ENCODE data around the gene PARVA. TPM values are rescaled to one million over a fixed set of nuclear protein-coding genes. Genes with fewer than 3 reads are reported as not detected.

Gene PARVA
- total and polyA plus RNA-seq, 4 donors, result 3.1 to 11.7 (median 11.2) TPM

DNA sequence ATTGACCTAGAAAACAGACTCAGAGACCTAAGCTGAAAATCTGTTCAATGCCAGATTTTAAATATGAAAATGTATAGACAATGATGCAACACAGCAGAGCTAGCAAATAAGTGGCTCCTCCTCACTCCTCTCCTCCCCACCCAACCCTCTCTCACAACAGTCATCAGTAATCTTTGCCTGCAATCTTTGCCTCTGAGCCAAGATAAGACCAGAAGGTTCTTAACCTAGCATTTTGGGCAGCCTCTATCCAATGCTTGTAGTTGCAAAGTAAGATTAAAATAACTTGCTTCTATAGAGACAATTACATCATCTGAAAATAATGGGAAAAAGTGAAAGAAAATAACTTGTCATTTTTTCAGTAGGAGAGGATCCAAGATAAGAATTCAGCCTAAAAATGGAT is 117.3 kb downstream of the PARVA start:
- Histone ChIP-seq H3K36me3 (ENCODE audit: control insufficient read depth in 4 of 4, insufficient read depth in 3 of 4, low read depth in 1 of 4, low read length in 3 of 4) (peaks cover 0 to 13% (median 3%) of the 10 kb centered on the region in 4 donors), H3K27ac (ENCODE audit: low read depth in 1 of 2, low read length in 2 of 2) (no peak overlapping the region), H3K9ac (ENCODE audit: low read depth in 1 of 2, low read length in 2 of 2) (no peak overlapping the region), H3K27me3 (ENCODE audit: control insufficient read depth in 4 of 4, insufficient read depth in 4 of 4, low read length in 3 of 4) (no peaks in the 10 kb centered on the region), H3K4me3 (ENCODE audit: low read depth in 1 of 3, low read length in 3 of 3) (no peak overlapping the region), H3K4me1 (ENCODE audit: control insufficient read depth in 4 of 4, insufficient read depth in 4 of 4, low read length in 3 of 4) (no peaks in the 10 kb centered on the region), H3K9me3 (ENCODE audit: control insufficient read depth in 4 of 4, low read length in 3 of 4) (no peaks in the 10 kb centered on the region)
- no peak for TF ChIP-seq NR2F2 (IDR thresholded peaks at IDR 0.05)
- TF ChIP-seq HNF4G (IDR thresholded peaks at IDR 0.05), result no peak
- TF ChIP-seq FOXA2 (IDR thresholded peaks at IDR 0.05), result no peak
- no peak for TF ChIP-seq HNF4A (conservative IDR thresholded peaks at IDR 0.05)
- TF ChIP-seq, protein P1, sequence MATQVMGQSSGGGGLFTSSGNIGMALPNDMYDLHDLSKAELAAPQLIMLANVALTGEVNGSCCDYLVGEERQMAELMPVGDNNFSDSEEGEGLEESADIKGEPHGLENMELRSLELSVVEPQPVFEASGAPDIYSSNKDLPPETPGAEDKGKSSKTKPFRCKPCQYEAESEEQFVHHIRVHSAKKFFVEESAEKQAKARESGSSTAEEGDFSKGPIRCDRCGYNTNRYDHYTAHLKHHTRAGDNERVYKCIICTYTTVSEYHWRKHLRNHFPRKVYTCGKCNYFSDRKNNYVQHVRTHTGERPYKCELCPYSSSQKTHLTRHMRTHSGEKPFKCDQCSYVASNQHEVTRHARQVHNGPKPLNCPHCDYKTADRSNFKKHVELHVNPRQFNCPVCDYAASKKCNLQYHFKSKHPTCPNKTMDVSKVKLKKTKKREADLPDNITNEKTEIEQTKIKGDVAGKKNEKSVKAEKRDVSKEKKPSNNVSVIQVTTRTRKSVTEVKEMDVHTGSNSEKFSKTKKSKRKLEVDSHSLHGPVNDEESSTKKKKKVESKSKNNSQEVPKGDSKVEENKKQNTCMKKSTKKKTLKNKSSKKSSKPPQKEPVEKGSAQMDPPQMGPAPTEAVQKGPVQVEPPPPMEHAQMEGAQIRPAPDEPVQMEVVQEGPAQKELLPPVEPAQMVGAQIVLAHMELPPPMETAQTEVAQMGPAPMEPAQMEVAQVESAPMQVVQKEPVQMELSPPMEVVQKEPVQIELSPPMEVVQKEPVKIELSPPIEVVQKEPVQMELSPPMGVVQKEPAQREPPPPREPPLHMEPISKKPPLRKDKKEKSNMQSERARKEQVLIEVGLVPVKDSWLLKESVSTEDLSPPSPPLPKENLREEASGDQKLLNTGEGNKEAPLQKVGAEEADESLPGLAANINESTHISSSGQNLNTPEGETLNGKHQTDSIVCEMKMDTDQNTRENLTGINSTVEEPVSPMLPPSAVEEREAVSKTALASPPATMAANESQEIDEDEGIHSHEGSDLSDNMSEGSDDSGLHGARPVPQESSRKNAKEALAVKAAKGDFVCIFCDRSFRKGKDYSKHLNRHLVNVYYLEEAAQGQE (IDR thresholded peaks at IDR 0.05), result no peak
- no peak for TF ChIP-seq SP1 (IDR thresholded peaks at IDR 0.05)
- no peak for TF ChIP-seq FOXA1 (IDR thresholded peaks at IDR 0.05)
- TF ChIP-seq JUND (IDR thresholded peaks at IDR 0.05), result no peak
- TF ChIP-seq, protein P2, sequence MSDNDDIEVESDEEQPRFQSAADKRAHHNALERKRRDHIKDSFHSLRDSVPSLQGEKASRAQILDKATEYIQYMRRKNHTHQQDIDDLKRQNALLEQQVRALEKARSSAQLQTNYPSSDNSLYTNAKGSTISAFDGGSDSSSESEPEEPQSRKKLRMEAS (IDR thresholded peaks at IDR 0.05), result no peak
- TF ChIP-seq, protein P3, sequence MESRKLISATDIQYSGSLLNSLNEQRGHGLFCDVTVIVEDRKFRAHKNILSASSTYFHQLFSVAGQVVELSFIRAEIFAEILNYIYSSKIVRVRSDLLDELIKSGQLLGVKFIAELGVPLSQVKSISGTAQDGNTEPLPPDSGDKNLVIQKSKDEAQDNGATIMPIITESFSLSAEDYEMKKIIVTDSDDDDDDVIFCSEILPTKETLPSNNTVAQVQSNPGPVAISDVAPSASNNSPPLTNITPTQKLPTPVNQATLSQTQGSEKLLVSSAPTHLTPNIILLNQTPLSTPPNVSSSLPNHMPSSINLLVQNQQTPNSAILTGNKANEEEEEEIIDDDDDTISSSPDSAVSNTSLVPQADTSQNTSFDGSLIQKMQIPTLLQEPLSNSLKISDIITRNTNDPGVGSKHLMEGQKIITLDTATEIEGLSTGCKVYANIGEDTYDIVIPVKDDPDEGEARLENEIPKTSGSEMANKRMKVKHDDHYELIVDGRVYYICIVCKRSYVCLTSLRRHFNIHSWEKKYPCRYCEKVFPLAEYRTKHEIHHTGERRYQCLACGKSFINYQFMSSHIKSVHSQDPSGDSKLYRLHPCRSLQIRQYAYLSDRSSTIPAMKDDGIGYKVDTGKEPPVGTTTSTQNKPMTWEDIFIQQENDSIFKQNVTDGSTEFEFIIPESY (IDR thresholded peaks at IDR 0.05), result no peak
- no peak for DNase-seq (ENCODE audit: low spot score)

DNA sequence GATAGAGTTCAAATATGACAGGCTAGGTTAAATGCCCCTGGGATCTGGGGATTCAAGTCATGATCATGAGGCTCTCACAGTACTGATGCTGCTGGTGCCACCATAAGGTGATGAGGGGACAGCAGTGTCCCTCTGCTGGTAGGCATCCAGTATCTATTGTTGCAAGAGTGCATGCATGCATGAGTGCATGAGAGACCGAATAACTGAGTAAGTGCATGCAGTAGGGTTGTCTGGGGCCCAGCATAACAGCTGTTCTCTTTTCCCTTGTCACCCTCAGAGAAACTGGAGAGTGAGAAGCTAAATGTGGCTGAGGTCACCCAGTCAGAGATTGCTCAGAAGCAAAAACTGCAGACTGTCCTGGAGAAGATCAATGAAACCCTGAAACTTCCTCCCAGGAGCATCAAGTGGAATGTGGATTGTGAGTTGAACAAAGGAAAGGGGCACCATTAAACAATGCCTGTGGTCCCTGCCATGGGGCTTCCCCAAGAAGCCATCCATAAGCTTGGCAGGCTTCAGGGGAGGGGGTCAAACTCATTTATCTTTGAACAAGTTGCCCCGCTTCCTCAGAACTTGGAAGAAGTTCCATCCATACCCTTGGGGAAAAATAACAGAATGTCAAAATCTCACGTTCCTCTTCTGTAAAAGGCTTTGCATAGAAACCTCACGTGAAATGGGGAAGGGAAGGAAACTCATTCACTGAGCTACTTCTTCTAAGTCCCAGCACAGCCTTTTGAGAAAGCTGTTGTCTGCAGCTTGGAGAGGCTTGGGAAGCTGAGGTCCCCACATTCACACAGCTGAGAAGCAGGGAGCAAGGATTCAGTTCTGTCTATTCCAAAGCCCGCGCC is 119.0 kb downstream of the PARVA start:
- Histone ChIP-seq H3K36me3 (ENCODE audit: control insufficient read depth in 4 of 4, insufficient read depth in 3 of 4, low read depth in 1 of 4, low read length in 3 of 4) (peaks cover 0 to 13% (median 3%) of the 10 kb centered on the region in 4 donors), H3K9me3 (ENCODE audit: control insufficient read depth in 4 of 4, low read length in 3 of 4) (no peaks in the 10 kb centered on the region), H3K27me3 (ENCODE audit: control insufficient read depth in 4 of 4, insufficient read depth in 4 of 4, low read length in 3 of 4) (no peaks in the 10 kb centered on the region), H3K9ac (ENCODE audit: low read depth in 1 of 2, low read length in 2 of 2) (no peak overlapping the region), H3K4me3 (ENCODE audit: low read depth in 1 of 3, low read length in 3 of 3) (no peak overlapping the region), H3K27ac (ENCODE audit: low read depth in 1 of 2, low read length in 2 of 2) (no peak overlapping the region), H3K4me1 (ENCODE audit: control insufficient read depth in 4 of 4, insufficient read depth in 4 of 4, low read length in 3 of 4) (no peaks in the 10 kb centered on the region)
- 87% methylated on average over 6 of the region's 6 CpGs for WGBS
- no peak for DNase-seq (ENCODE audit: low spot score)
- no peak for TF ChIP-seq HNF4A (conservative IDR thresholded peaks at IDR 0.05)
- TF ChIP-seq RAD21 (IDR thresholded peaks at IDR 0.05), result peak in 1 of 2 donors; percentile 37

DNA sequence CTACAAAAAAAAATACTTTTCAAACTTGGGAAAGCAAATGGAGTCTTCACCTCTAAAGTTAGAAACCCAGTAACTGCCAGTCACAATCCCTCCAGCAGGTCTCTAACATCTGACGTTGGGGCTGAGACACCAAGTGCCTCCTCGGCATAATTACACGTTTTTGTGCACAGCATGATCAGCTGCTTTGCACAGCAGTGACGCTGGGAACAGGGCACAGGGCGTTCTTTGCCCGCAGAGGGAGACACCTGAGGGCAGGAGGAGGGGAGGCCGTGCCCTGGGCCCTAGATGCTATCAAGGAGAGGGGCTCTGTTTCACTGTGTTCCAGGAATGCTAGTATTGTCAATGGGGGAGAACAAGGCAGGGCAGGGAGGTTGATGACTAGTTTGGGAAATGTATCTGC is 120.1 kb downstream of the PARVA start:
- H3K9me3 ChIP-seq (ENCODE audit: control insufficient read depth in 4 of 4, low read length in 3 of 4), result no peaks in the 10 kb centered on the region
- no peaks in the 10 kb centered on the region for H3K27me3 ChIP-seq (ENCODE audit: control insufficient read depth in 4 of 4, insufficient read depth in 4 of 4, low read length in 3 of 4)
- H3K4me1 ChIP-seq (ENCODE audit: control insufficient read depth in 4 of 4, insufficient read depth in 4 of 4, low read length in 3 of 4), result no peaks in the 10 kb centered on the region
- no peak overlapping the region for H3K27ac ChIP-seq (ENCODE audit: low read depth in 1 of 2, low read length in 2 of 2)
- H3K36me3 ChIP-seq (ENCODE audit: control insufficient read depth in 4 of 4, insufficient read depth in 3 of 4, low read depth in 1 of 4, low read length in 3 of 4), result peaks cover 0 to 13% (median 3%) of the 10 kb centered on the region in 4 donors
- DNase-seq (ENCODE audit: low spot score), result no peak
- H3K4me3 ChIP-seq (ENCODE audit: low read depth in 1 of 3, low read length in 3 of 3), result no peak overlapping the region
- WGBS, result 91% methylated on average over 7 of the region's 7 CpGs
- no peak overlapping the region for H3K9ac ChIP-seq (ENCODE audit: low read depth in 1 of 2, low read length in 2 of 2)
- TF ChIP-seq YY1 (IDR thresholded peaks at IDR 0.05), result no peak
- no peak for TF ChIP-seq NR2F2 (IDR thresholded peaks at IDR 0.05)
- no peak for TF ChIP-seq RAD21 (IDR thresholded peaks at IDR 0.05)
- TF ChIP-seq GABPA (IDR thresholded peaks at IDR 0.05 in 1 of 2, conservative IDR thresholded peaks at IDR 0.05 in 1 of 2), result no peak
- TF ChIP-seq, protein P4, sequence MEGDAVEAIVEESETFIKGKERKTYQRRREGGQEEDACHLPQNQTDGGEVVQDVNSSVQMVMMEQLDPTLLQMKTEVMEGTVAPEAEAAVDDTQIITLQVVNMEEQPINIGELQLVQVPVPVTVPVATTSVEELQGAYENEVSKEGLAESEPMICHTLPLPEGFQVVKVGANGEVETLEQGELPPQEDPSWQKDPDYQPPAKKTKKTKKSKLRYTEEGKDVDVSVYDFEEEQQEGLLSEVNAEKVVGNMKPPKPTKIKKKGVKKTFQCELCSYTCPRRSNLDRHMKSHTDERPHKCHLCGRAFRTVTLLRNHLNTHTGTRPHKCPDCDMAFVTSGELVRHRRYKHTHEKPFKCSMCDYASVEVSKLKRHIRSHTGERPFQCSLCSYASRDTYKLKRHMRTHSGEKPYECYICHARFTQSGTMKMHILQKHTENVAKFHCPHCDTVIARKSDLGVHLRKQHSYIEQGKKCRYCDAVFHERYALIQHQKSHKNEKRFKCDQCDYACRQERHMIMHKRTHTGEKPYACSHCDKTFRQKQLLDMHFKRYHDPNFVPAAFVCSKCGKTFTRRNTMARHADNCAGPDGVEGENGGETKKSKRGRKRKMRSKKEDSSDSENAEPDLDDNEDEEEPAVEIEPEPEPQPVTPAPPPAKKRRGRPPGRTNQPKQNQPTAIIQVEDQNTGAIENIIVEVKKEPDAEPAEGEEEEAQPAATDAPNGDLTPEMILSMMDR (IDR thresholded peaks at IDR 0.05; ENCODE audit: low read depth, low read length, missing input control), result no peak
- TF ChIP-seq JUND (IDR thresholded peaks at IDR 0.05), result no peak
- TF ChIP-seq, protein P2 (IDR thresholded peaks at IDR 0.05), result no peak
- TF ChIP-seq SP1 (IDR thresholded peaks at IDR 0.05), result no peak
- no peak for TF ChIP-seq RXRA (IDR thresholded peaks at IDR 0.05)
- no peak for TF ChIP-seq HNF4G (IDR thresholded peaks at IDR 0.05)
- TF ChIP-seq HNF4A (conservative IDR thresholded peaks at IDR 0.05), result no peak

Data from liver (tissue), 9 donors.